A549 (cell line): ENCODE measurements around the gene ANKRD6.

Experiments used
- ATOH8 ChIP-seq: fragments of 250-450 bp; sonication (Bioruptor Pico); IDR thresholded peaks from 2 replicates; pipeline ENCODE4 v1.5.0; 2020; ENCODE audit warnings: low read depth, mild to moderate bottlenecking, moderate library complexity
- CTCF ChIP-seq: fragments of >200 bp; sonication (Bioruptor Twin); formaldehyde crosslinking; IDR thresholded peaks from 3 replicates; pipeline ENCODE4 v1.5.1; 2016
- JUN ChIP-seq, 2 experiments: fragments of >200 bp; sonication (Bioruptor Twin); formaldehyde crosslinking; IDR thresholded peaks; 2 replicates in 1 of 2; 3 replicates in 1 of 2; pipeline ENCODE4 v1.6.1; 2016 to 2017
- KDM1A ChIP-seq: fragments of 200-600 bp; sonication (generic); IDR thresholded peaks from 2 replicates; pipeline ENCODE4 v1.6.1; 2016; ENCODE audit warnings: low read depth, mild to moderate bottlenecking
- PHF8 ChIP-seq: fragments of 200-600 bp; sonication (generic); IDR thresholded peaks from 2 replicates; pipeline ENCODE4 v1.6.1; 2016; ENCODE audit warnings: low read depth, mild to moderate bottlenecking, antibody characterized with exemption, moderate library complexity, borderline replicate concordance
- POLR2A ChIP-seq: IDR thresholded peaks from 2 replicates; pipeline ENCODE4 v1.6.1; 2012; ENCODE audit warnings: mild to moderate bottlenecking, low read length
- USF2 ChIP-seq: fragments of 450-650 bp; IDR thresholded peaks from 2 replicates; pipeline ENCODE4 v1.6.1; 2014; ENCODE audit warnings: antibody characterized with exemption
- ZFP36 ChIP-seq: fragments of 450-650 bp; IDR thresholded peaks from 2 replicates; pipeline ENCODE4 v1.6.1; 2014; ENCODE audit warnings: borderline replicate concordance; ENCODE audit not compliant: partially characterized antibody

GRCh38 chr6:89680150-89680549 lies 247.2 kb downstream of the ANKRD6 start:
- TF ChIP-seq ZFP36: no peak
- TF ChIP-seq KDM1A: no peak
- no peak for TF ChIP-seq CTCF
- TF ChIP-seq USF2: no peak
- no peak for TF ChIP-seq ATOH8 (CRISPR knock-in tag)
- no peak for TF ChIP-seq POLR2A
- no peak for TF ChIP-seq PHF8
- no peak for TF ChIP-seq JUN (IDR thresholded peaks at IDR 0.05)
